Activated CD4-positive, alpha-beta T cell treated with anti-CD3 and anti-CD28 coated beads, Interleukin-10, Interleukin-2, amounts not matched to agents 100 ng/mL and 50 ng/mL, durations not matched to agents 16 hours and 8 hours (primary cell): ENCODE results near the gene DCLK1.

ENCODE experiments used
- DNase-seq: peaks from one replicate; pipeline ENCODE4 v3.0.0-alpha.2; 2020

The DCLK1 gene

GRCh38 chr13:35936246-35936978 lies 194.8 kb downstream of the DCLK1 start:
- no peak for DNase-seq

DNA sequence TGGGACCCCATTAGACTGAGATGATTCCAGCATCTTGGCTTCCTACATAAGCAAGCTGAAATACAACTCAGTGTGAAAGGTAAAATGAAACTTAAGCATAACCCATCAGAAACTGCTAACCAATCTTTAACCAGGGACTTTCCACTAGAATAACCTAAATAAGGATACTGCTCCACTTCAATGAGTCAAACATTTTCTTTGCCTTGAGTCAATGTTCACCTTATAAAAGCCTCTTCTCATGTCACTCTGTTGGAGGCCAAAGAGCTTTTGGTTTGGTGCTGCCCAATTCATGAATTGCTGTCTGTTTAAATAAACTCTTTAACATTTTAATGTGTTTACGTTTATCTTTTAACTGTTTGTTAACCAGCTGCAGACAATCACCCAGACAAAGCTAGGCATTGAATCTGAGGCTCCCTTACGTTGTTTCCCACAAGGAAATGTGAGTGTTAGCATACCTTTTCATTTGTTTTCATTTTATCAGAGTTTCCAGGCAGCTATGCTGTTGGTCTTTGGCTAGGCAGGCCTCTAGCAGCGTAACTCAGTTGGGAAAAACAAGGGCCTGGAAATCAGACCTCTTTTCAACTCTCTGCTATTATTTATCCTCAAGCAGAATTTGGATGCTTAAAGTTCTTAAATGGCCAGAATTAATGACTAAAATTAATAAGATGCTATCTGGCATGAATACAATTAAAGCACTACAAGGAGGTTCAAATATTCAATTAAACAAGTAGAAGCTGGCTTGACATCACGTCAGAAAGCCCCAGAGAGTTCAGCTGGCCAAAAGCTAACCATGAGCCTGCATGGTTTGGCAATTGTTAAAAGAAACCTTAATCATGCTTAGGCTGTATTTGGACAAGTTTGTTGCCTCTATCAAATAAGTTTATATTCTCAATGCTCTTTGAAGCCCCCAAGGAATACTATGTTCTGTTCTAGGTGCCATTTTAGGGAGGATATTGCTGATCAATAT lies 200.2 kb downstream of the DCLK1 start:
- DNase-seq, result no peak

DNA sequence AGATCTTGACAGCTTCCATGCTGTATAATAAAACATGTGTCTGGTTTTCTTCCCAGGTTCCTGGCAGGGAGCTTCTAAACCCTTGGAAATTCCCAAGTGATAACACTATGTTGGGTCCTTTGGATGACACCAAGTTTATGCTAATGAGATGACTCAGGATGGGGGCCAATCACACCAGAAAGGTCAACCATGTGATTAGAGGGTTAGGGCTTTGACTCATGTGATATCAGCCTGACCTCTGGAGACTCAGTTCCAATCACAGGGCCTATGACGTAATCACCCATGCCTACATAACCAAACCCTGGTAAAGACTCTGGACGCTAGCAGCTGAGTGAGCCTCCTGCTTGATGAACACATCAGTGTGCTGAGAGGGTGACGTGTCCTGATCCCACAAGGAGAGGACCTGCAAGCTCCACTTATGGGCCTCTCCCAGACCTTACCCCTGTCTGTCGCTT lies 203.6 kb downstream of the DCLK1 start:
- DNase-seq, result no peak

DNA sequence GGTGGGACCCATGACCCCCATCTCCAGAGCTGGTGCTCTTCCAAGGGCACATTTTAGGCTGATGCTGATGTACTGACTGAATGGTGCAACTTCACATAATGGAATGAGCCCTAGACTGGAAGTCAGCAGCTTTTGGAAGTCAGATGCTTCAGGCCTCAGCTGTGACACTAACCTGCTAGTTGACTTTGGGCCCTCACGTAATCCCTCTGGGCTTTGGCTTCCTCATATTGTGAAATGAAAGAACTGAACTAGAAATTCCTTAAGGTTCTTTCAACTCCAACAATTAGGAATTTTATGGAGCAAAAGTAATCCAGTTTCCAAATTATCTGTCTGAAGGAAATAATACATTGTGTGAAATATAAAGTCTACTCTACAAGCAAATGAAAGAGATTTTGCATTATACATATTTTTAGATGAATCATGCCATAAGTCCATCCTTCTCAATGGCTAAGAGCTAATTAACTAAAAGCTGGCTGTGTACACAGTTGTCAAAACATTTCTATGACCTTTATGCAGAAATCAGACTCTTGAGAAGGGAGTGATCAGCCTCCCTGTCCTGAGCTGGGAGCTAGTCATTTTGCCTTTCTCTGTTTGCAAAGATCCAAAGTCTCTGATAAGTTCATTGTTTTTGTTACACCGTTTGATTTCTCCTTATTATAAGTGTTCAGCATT lies 204.2 kb downstream of the DCLK1 start:
- DNase-seq, result no peak

- no peak for DNase-seq
Observed at GRCh38 chr13:35925669-35926068, 205.5 kb downstream of the DCLK1 start.

- DNase-seq, result no peak
Observed at GRCh38 chr13:35923347-35923746, 207.8 kb downstream of the DCLK1 start.

- no peak for DNase-seq
Observed at GRCh38 chr13:35920816-35921215, 210.4 kb downstream of the DCLK1 start.

DNA sequence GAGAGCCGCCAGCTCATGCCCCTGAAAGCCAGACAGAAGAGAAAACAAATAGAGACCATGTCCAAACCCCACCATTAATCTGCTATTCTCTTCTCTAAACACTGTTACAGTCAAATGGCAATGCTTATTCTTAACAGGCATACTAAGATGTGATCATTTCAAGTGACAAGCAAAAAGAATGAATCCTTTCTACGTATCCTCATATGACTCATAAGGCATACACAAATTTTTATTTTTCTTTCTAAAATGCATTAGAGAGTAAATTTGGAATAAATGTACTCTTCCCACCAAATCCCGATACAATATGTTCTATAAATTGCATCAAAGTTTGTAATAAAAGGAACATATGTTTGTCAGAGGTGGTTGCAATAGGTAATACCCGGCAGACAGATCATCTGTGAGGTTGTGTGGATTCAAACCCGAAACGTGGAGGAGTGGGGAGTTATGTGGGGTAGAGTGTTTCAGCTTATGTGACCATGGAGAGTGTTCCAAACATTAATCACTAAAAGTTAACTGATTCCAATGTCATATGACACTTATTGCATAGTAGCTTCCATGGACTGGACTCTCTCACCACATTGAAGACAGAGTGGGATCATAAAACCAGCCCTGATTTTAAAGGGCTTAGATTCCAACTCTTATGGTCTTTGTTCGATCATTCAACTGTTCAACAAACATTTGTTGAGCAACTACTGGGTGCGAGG lies 213.1 kb downstream of the DCLK1 start:
- no peak for DNase-seq

DNA sequence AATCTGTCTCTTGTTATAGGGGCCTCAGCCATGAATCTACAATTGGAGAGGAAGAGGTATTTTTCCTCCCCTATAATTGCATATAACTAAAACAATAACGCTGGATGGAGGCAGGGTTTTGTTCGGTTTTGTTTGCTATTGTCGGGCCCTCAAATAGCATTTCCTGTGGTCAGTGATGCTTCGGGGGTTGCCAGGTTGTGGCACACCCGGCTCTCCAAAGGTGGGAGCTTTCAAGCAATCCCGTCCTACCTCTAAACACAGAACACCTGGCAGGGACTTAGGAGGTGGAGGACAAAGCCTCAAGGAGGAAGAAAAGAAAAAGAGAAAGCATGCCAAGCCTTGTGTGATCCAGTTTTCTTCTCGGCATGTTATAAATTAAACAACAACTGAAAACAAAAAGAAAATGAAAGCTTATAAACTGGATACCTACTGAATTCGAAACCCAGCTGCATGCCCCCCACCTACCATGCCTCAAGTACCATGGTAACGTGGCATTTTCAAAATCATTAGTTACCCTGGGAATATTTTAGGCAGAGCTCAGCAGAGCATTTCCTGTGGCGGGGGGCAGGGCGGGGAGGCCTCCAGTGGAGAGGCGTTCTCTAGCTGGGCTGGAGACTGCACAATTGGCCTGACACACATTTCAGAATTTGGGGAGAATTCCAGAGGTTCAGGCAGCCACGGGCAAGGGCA lies 213.8 kb downstream of the DCLK1 start:
- DNase-seq, result no peak

GRCh38 chr13:35916146-35916545 lies 215.0 kb downstream of the DCLK1 start:
- no peak for DNase-seq

DNA sequence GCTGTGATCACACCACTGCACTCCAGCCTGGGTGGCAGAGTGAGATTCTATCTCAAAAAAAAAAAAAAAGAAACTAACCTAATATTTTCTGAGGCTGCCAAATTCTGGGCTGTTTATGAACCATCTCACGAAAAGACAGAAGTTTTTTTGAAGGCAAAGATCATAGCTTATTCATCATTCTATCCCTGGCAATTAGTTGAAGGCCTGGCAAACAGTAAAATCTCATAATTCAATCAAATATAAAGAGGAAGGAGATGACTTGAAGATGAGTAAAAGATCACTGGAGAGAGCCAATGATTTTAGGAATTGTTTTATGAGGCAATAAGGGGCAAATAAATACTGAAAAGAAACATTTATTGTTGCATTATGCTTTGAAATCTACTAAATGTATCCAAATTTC lies 216.5 kb downstream of the DCLK1 start:
- no peak for DNase-seq

DNA sequence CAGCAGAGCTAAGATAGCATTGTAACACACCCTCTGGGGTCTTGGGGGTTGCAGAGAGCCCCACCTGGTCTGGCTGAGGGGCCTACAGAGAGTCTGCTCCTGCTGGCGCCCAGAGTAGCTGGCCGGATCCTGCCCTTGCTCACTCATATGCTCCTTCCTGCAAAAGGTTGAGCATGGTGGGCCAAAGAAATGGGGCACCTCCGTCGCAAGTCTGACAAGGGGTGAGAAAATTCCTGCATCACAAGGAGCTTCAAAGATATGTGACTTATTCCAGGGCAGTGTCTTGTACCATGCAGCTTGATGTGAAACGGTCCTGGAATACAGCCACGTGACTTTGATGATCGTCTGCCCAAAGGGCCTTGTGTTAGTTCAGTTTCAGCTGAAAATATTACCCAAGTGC lies 218.3 kb downstream of the DCLK1 start:
- DNase-seq, result no peak

DNA sequence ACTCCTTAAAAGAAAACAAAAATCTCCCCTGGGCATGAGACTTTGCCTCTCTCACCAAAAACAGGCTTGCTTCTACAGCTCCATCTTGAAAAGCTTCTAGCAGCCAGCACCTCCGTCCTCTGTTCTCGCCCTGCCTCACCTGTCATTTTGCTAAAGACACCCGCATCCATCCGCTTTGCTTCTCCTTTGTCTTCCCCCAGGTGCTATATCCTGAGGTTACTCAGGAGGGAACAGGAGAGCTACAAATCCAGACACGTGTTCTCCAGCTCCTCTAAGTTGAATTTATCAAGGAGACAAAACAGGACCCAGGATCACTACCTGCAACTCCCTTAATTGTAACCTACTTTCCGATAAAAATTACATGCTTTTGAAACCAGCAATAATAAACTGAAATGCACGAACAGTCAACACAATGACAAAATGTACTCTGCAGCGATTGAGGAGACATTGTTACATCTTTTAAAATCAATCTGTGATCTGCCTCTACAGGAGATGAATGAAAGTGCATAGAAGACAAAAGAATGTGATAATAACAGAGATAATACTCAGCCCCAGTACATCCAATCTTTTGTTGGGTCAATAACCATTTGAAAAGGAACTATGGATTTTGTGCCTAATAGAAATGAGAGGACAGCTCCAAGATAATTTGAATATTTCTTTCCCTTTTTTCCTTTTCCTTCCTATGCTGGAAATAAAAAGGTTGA lies 221.2 kb downstream of the DCLK1 start:
- no peak for DNase-seq

DNA sequence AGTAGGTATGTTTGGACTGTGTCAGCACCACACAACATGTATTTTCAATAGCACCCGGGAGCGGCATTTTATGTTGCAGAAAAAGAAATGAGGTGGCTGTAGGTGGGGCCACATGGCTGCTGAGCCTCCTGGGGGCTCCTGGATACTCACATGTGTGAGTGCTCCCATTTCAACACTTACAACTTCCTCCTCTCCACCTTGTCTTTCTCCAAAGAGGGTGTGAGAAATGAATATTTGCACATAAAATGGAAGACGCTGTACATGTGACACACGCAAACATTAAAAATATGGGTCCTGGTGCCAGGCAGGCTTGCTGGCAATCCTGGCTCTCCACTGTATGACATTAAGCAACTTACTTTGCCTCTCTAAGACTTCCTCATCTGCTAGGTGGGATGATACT lies 222.1 kb downstream of the DCLK1 start:
- no peak for DNase-seq

DNA sequence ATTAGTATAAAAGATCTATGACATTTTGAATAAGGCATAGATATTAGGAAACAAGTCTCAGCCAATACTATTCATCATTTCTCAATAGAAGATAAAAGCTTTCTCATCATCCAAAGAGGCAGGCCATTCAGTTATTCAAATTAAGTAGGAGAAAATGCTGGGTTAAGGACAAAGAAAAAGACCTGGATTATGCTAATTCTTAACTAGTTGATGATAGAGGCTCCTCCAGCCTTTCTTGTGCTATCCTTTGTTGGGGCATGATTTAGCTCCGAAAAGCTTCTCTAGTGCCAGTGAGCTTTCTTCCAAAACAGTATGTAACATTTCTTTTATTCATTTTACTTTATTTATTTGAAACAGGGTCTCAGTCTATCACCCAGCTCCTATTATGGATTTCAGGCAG lies 223.0 kb downstream of the DCLK1 start:
- DNase-seq, result no peak

DNA sequence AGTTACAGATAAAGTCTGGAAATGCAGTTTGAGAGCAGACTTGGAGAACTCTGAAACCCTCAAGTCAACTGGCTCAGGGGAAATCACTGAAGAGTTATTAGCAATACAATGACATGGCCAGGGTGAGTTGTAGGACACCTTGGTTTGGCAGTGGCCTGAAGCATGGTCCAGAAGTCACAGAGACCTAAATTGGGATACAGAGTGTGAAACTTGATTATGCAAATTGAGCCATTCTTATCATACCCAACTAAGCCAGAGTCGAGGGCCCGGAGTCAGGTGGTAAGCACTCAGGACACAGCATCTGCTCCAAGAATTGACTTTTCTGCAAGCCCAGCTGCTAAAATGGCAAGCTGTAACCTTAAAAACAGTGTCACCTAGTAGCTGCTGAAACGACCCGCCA lies 224.5 kb downstream of the DCLK1 start:
- DNase-seq, result no peak

GRCh38 chr13:35903075-35903474 lies 228.1 kb downstream of the DCLK1 start:
- DNase-seq, result no peak

DNA sequence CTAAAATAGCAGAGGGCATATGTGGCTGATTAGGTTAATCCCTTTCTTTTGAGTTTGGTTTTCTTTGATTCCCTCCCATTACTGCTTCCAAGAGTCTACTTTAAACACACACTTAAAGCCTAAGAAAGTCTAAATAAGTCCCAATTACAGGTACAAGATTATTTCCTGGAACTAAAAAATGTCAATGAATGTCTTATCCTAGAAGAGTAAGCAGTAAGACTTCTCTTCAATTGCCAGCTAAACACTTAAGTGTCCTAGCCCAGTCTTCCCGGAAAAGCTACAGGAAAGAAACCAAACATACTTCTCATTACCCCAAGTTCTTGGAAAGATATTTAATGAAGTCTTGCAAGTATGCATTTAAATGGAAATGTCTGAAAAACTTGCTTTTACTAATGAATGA lies 233.1 kb downstream of the DCLK1 start:
- no peak for DNase-seq

DNA sequence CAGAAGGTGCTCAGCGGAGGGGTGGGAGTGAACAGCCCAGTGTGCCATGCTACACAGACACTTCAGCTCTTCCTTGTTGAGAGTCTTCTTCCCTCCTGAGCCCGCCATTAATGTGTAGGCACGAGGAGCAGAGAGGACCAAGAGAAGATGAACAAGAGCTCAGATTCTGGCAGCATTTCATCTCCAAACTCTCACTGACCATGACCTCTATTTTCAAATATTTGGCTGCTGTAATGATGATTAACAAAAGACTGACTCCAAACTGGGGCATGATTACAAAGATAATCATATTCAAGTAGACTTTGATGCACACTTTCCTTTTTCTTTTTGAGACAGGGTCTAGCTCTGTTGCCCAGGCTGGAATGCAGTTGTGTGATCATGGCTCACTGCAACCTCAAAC lies 236.5 kb downstream of the DCLK1 start:
- DNase-seq, result no peak

DNA sequence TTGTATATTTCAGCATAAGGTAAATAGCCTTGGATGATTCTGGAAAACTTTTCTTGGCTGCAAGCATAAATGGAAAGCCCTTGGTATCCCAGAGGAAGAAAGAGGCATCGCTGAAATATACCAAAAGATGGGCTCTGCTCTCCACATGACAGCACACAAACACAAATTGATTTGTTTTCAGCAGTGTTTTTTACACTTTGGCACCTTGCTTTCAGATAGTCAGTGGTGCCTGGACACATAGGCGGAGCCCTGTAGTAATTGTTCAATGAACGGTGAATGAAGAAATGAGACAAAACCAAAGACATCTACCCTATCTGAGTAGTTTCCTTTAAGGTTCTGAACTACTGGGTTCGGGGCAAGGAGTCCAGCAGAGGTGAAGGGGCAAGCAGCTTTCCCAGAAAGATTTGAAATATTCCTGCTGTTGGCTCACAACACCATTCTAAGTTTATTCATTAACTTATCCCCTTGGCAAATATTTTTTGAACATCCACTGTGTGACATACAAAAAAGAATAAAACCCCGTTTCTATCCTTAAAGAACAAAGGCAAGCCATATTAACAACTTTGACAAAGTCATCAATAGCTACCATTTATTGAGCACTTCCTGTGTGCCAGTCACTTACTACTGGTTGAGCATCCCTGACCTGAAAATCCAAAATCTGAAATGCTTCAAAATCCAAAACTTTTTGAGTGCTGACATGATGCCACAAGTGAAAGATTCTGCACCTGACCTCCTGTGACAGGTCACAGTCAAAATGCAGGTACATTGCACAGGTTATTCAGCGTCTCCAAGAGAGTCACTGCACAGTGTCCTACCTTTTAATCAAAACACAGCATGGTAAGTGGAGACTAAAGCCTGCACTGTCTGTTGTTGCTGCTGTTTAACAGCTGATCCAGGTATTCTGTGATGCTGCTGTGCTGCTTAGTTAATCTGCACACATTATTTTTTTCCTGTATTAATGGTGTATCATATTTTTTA lies 238.1 kb downstream of the DCLK1 start:
- DNase-seq, result no peak
